Measurements from ENCODE around the gene SH3BP4.

GRCh38 chr2:235032466-235032865 lies 80.6 kb downstream of the SH3BP4 start:
- no peak for TF ChIP-seq CTCF (IDR thresholded peaks at IDR 0.05)
- TF ChIP-seq POLR2A (IDR thresholded peaks at IDR 0.05) = no peak
